Uterus (tissue), 4 donors: ENCODE results near the gene CLEC19A. TPM values are rescaled to one million over a fixed set of nuclear protein-coding genes. Genes with fewer than 3 reads are reported as not detected.

Source experiments
- DNase-seq, 2 donors: peaks; one replicate each; pipeline ENCODE4 v3.0.0-alpha.2; 2019 to 2020
- H3K27ac ChIP-seq, 2 donors: fragments of 200-600 bp; sonication (generic); 1 replicate in 1 of 2; 2 replicates in 1 of 2; pipeline ENCODE4 v1.5.1; 2016 to 2018
- H3K27me3 ChIP-seq, 2 donors: fragments of 200-600 bp; sonication (generic); one replicate each; pipeline ENCODE4 v1.5.1; 2018 to 2019; ENCODE audit warnings: control low read depth in 1 of 2
- H3K36me3 ChIP-seq, 2 donors: fragments of 200-600 bp; sonication (generic); one replicate each; pipeline ENCODE4 v1.5.1; 2019; ENCODE audit warnings: control low read depth in 1 of 2
- H3K4me1 ChIP-seq, 2 donors: fragments of 200-600 bp; sonication (generic); one replicate each; pipeline ENCODE4 v1.5.1; 2018 to 2019; ENCODE audit warnings: control low read depth in 1 of 2
- H3K4me3 ChIP-seq, 2 donors: fragments of 200-600 bp; sonication (generic); 1 replicate in 1 of 2; 2 replicates in 1 of 2; pipeline ENCODE4 v1.5.1; 2018 to 2019; ENCODE audit warnings: mild to moderate bottlenecking in 1 of 2
- H3K9me3 ChIP-seq, 2 donors: fragments of 200-600 bp; sonication (generic); one replicate each; pipeline ENCODE4 v1.5.1; 2019; ENCODE audit warnings: control low read depth in 1 of 2
- POLR2A ChIP-seq, 2 donors: fragments of 450-650 bp; IDR thresholded peaks; one replicate each; pipeline ENCODE4 v1.6.1; 2016; ENCODE audit warnings: antibody characterized with exemption in 2 of 2, mild to moderate bottlenecking in 1 of 2, moderate library complexity in 1 of 2
- intact Hi-C: fragments of 100-400 bp; cut with DNase I; formaldehyde crosslinking; loops from one replicate; pipeline ENCODE4 v1.15.1; 2023; ENCODE audit warnings: low total_unique reads
- total RNA-seq, 4 donors: library from RNA; depleted of rRNA in 3 of 4; stranded (reverse); fragments of >200 nt in 3 of 4; gene quantifications; one replicate each; pipeline versions ENCODE4 v1.1.0 to v1.2.4, GENCODE V29; 2014 to 2023
- TF ChIP-seq, protein P1 (sequence below), 4 experiments: fragments of 200-600 bp in 2 of 4; fragments of 450-650 bp in 2 of 4; sonication (generic) in 2 of 4; IDR thresholded peaks; one replicate each; pipeline ENCODE4 v1.5.1; 2016 to 2019; ENCODE audit warnings: antibody characterized with exemption in 4 of 4, mild to moderate bottlenecking in 2 of 4, moderate library complexity in 1 of 4
- donor health status: DM: yes; HTN: yes; CAD: no.

CLEC19A gene
- total RNA-seq, 4 donors from 2014 or later, result not detected

DNA sequence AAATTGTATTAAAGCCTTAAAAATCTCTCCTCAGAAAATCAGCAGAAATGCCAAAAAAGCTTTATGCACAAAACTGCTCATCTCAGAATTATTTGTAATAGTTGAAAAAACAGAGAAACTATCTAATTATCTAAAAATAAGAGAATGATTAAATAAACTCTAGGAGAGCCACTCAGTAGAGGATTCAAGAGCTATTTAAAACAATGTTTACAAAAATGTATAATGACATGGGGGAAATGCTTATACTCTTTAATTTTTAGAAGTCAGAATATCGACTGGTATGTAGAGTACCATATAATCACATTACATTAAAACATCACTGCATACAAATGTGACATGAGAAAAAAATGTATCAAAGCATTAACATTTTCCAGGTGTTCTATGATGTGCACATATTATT lies 11.9 kb downstream of the CLEC19A start:
- Histone ChIP-seq H3K4me3 (no peak overlapping the region), H3K9me3 (no peaks in the 10 kb centered on the region), H3K4me1 (no peaks in the 10 kb centered on the region), H3K27ac (no peak overlapping the region), H3K36me3 (no peaks in the 10 kb centered on the region), H3K27me3 (no peaks in the 10 kb centered on the region)
- no peak for TF ChIP-seq POLR2A (IDR thresholded peaks at IDR 0.05)
- TF ChIP-seq, protein P1, sequence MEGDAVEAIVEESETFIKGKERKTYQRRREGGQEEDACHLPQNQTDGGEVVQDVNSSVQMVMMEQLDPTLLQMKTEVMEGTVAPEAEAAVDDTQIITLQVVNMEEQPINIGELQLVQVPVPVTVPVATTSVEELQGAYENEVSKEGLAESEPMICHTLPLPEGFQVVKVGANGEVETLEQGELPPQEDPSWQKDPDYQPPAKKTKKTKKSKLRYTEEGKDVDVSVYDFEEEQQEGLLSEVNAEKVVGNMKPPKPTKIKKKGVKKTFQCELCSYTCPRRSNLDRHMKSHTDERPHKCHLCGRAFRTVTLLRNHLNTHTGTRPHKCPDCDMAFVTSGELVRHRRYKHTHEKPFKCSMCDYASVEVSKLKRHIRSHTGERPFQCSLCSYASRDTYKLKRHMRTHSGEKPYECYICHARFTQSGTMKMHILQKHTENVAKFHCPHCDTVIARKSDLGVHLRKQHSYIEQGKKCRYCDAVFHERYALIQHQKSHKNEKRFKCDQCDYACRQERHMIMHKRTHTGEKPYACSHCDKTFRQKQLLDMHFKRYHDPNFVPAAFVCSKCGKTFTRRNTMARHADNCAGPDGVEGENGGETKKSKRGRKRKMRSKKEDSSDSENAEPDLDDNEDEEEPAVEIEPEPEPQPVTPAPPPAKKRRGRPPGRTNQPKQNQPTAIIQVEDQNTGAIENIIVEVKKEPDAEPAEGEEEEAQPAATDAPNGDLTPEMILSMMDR (IDR thresholded peaks at IDR 0.05), result no peak
- intact Hi-C loops, result no loop called here
- DNase-seq, result no peak

DNA sequence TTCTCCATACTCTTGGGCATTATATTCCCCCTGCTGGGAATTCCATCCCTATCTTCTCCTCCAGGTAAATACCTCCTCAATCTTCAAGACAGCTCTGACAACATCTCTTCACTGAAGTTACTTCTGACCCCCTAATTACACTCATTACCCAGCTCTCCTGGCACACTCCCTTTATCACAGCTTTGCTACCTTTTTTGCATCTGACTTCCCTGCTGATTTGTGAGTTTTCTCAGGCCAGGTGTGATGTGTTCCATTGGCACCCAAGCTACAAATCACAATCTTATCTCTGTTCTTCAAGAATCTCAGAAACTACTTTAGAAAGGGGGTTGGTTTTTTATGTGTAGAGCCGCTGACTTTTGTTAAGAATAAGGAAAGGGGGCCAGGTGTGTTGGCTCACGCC lies 14.0 kb downstream of the CLEC19A start:
- no peak overlapping the region for H3K27ac ChIP-seq
- H3K36me3 ChIP-seq, result no peaks in the 10 kb centered on the region
- no peak overlapping the region for H3K4me3 ChIP-seq
- no peak for DNase-seq
- TF ChIP-seq, protein P1 (IDR thresholded peaks at IDR 0.05), result no peak
- no peak for TF ChIP-seq POLR2A (IDR thresholded peaks at IDR 0.05)
- intact Hi-C loops, result no loop called here
- no peaks in the 10 kb centered on the region for H3K27me3 ChIP-seq
- H3K4me1 ChIP-seq, result no peaks in the 10 kb centered on the region
- no peaks in the 10 kb centered on the region for H3K9me3 ChIP-seq

DNA sequence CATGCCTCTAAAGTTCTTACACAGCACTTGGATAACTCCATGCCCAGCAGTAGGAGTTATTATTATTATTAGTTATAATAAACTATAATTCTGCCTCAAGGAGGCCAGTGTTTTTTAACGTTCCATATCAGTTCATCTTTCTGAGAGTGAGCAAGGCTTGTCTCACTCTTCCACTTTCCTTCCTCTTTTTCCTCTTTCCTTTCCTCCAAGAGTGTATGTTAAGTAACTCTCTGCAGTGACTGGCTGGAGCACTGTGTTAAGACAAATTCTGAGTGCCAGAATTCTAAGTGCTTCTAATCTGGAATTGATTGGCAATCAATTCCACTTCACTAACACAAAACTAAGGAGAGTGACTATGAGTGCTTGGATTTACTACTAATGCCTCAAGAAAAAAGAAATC lies 16.4 kb downstream of the CLEC19A start:
- intact Hi-C loops, result no loop called here

DNA sequence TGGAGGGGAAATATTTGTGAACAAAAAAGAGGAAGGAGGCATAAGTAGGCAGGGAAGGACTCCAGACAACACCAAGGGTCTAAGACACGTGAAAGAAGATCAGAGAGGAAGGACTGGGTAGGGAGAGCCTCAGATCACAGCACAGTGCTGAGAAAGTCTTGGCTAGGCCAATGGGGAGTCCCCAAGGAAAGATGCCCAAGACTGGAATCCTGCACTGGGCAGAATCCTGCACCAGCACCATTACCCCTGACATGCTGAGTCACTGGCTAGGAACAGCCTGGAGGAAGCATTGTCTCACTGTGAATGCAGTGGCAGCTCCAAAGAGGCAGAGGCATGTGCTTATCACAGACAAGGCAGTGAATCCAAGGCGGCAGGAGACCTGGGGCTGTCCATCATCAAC lies 19.2 kb downstream of the CLEC19A start:
- intact Hi-C loops, result no loop called here
- no peaks in the 10 kb centered on the region for H3K27me3 ChIP-seq
- TF ChIP-seq POLR2A (IDR thresholded peaks at IDR 0.05), result no peak
- TF ChIP-seq, protein P1 (IDR thresholded peaks at IDR 0.05), result no peak

More for the DNA sequence above, 16.4 kb downstream of the CLEC19A start:
- H3K27me3 ChIP-seq, result no peaks in the 10 kb centered on the region
- no peaks in the 10 kb centered on the region for H3K4me1 ChIP-seq
- H3K9me3 ChIP-seq, result no peaks in the 10 kb centered on the region
- no peak overlapping the region for H3K27ac ChIP-seq
- no peak for TF ChIP-seq POLR2A (IDR thresholded peaks at IDR 0.05)
- TF ChIP-seq, protein P1 (IDR thresholded peaks at IDR 0.05), result no peak
- no peaks in the 10 kb centered on the region for H3K36me3 ChIP-seq
- DNase-seq, result no peak
- H3K4me3 ChIP-seq, result no peak overlapping the region

DNA sequence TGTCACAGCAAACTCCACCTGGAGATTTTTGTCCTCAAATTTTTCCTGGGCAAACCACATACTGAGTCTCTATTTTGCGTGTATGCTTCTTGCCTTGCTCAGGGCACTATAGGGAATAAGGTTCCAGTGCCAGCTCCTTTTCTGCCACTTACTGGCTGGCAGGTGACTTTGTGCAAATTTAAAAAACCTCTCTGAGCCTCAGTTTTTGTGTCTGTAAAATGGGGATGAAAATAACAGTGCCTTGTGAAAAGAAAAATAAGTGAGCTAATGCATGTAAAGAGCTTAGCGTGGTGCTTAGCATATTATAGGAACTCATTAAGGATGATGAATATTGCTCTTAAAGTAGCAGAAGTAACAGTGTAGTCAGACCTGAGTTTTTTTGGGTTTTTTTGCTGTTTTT lies 19.9 kb downstream of the CLEC19A start:
- H3K27ac ChIP-seq, result no peak overlapping the region
- no peaks in the 10 kb centered on the region for H3K4me1 ChIP-seq
- H3K36me3 ChIP-seq, result no peaks in the 10 kb centered on the region
- no peak for DNase-seq
- H3K27me3 ChIP-seq, result no peaks in the 10 kb centered on the region
- intact Hi-C loops, result no loop called here
- no peak overlapping the region for H3K4me3 ChIP-seq
- H3K9me3 ChIP-seq, result no peaks in the 10 kb centered on the region
- TF ChIP-seq POLR2A (IDR thresholded peaks at IDR 0.05), result no peak

More for the DNA sequence above, 19.2 kb downstream of the CLEC19A start:
- no peaks in the 10 kb centered on the region for H3K4me1 ChIP-seq
- H3K4me3 ChIP-seq, result no peak overlapping the region
- H3K27ac ChIP-seq, result no peak overlapping the region
- no peaks in the 10 kb centered on the region for H3K9me3 ChIP-seq
- DNase-seq, result no peak
- no peaks in the 10 kb centered on the region for H3K36me3 ChIP-seq
